OCI-LY1 (cell line): ENCODE data around the gene CDH20.

Experiments used
- EZH2 ChIP-seq: fragments of 200-600 bp; sonication (generic), shearing (Covaris generic); IDR thresholded peaks from 2 replicates; pipeline ENCODE4 v1.8.0; 2017; ENCODE audit warnings: borderline replicate concordance, mixed run types, mild to moderate bottlenecking, antibody characterized with exemption, low read length, moderate library complexity, mixed read lengths
- TF ChIP-seq, protein P1 (sequence below): fragments of 200-600 bp; sonication (generic), shearing (Covaris generic); IDR thresholded peaks from 2 replicates; pipeline ENCODE4 v1.5.1; 2017; ENCODE audit warnings: mild to moderate bottlenecking, antibody characterized with exemption, low read length, moderate library complexity, mixed read lengths

- TF ChIP-seq, protein P1, sequence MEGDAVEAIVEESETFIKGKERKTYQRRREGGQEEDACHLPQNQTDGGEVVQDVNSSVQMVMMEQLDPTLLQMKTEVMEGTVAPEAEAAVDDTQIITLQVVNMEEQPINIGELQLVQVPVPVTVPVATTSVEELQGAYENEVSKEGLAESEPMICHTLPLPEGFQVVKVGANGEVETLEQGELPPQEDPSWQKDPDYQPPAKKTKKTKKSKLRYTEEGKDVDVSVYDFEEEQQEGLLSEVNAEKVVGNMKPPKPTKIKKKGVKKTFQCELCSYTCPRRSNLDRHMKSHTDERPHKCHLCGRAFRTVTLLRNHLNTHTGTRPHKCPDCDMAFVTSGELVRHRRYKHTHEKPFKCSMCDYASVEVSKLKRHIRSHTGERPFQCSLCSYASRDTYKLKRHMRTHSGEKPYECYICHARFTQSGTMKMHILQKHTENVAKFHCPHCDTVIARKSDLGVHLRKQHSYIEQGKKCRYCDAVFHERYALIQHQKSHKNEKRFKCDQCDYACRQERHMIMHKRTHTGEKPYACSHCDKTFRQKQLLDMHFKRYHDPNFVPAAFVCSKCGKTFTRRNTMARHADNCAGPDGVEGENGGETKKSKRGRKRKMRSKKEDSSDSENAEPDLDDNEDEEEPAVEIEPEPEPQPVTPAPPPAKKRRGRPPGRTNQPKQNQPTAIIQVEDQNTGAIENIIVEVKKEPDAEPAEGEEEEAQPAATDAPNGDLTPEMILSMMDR = no peak
- TF ChIP-seq EZH2 = no peak
Measured at GRCh38 chr18:61489334-61489733, 156.1 kb downstream of the CDH20 start.
